ENCODE measurements around the gene MAT1A.

DNA sequence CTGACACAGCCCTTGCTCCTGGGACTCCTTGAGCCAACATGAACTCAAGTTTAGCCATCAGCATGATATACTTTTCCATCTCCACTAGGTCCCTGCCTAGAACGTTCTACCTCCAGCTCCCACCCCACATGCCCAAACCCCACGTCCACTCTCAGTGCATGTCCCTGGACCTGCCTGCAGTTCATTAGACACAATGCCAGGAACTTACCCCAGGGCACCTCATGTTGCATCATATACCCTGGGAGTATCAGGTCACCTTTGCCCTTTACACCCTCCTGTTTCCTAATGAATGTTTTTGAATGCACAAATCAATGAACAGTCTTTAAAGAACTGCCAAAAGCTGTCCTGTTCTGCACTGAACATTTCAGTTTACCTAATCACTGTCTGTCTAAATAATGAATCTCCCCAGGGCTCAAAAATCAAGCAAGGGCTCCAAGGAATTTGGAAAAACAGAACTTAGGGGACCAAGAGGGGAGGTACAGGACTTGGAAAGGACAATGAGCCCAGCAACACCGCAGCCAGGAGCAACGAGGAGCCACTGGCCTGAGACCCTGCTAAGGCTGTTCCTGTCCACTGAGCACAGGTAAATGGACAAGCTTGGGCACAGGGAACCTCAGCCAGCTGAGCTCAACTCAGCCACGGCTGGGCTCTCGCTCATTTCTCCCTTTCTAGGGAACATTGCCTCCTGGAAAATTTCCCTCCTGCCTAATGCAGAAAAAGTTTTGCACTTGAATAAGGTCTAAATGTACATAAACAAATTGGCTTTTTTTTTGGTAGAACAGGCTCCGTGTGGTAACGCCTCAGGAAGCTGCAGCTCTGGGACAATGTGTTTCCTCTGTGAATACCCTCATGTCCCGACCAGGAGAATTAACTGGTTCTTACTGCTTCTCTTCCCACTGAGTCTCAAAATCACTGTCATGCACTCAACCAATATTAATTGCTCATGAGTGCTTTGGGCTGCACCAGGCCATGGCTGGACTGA, 7.4 kb downstream of the MAT1A start:
- TF ChIP-seq, protein P1, sequence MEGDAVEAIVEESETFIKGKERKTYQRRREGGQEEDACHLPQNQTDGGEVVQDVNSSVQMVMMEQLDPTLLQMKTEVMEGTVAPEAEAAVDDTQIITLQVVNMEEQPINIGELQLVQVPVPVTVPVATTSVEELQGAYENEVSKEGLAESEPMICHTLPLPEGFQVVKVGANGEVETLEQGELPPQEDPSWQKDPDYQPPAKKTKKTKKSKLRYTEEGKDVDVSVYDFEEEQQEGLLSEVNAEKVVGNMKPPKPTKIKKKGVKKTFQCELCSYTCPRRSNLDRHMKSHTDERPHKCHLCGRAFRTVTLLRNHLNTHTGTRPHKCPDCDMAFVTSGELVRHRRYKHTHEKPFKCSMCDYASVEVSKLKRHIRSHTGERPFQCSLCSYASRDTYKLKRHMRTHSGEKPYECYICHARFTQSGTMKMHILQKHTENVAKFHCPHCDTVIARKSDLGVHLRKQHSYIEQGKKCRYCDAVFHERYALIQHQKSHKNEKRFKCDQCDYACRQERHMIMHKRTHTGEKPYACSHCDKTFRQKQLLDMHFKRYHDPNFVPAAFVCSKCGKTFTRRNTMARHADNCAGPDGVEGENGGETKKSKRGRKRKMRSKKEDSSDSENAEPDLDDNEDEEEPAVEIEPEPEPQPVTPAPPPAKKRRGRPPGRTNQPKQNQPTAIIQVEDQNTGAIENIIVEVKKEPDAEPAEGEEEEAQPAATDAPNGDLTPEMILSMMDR (conservative IDR thresholded peaks at IDR 0.05), result no peak
- no peak for TF ChIP-seq ZFX (IDR thresholded peaks at IDR 0.05)

Measured in C4-2B (cell line).